Glutamatergic neuron (in vitro differentiated cells): ENCODE data around the gene ANGPTL1. TPM values are rescaled to one million over a fixed set of nuclear protein-coding genes. Genes with fewer than 3 reads are reported as not detected.

Experiments used
- DNase-seq: peaks from one replicate; pipeline ENCODE4 v3.0.0; 2022
- H3K27ac Mint-ChIP-seq: one replicate; pipeline ENCODE4 v1.8.0; 2020; ENCODE audit warnings: mild to moderate bottlenecking, mixed read lengths, inconsistent platforms; ENCODE audit not compliant: unreplicated experiment
- H3K27me3 Mint-ChIP-seq: one replicate; pipeline ENCODE4 v1.8.0; 2020; ENCODE audit warnings: mild to moderate bottlenecking, moderate library complexity, mixed read lengths, inconsistent platforms; ENCODE audit not compliant: unreplicated experiment
- H3K36me3 Mint-ChIP-seq: one replicate; pipeline ENCODE4 v1.8.0; 2020; ENCODE audit warnings: mild to moderate bottlenecking, mixed read lengths, inconsistent platforms; ENCODE audit not compliant: unreplicated experiment
- H3K4me1 Mint-ChIP-seq: one replicate; pipeline ENCODE4 v1.8.0; 2020; ENCODE audit warnings: mild to moderate bottlenecking, low read depth, mixed read lengths, inconsistent platforms; ENCODE audit not compliant: unreplicated experiment
- H3K4me3 Mint-ChIP-seq: one replicate; pipeline ENCODE4 v1.8.0; 2020; ENCODE audit warnings: mild to moderate bottlenecking, mixed read lengths, inconsistent platforms; ENCODE audit not compliant: unreplicated experiment
- H3K9me3 Mint-ChIP-seq: one replicate; pipeline ENCODE4 v1.8.0; 2020; ENCODE audit warnings: mild to moderate bottlenecking, moderate library complexity, mixed read lengths, inconsistent platforms; ENCODE audit not compliant: unreplicated experiment
- total RNA-seq: library from RNA; stranded (reverse); fragmentation: NEBNext Ultra II Directional; extraction: Animal tissue kit (Norgen Biotek cat#: 25700); gene quantifications from one replicate; pipeline ENCODE4 v1.2.1, GENCODE V29; 2021; ENCODE audit not compliant: unreplicated experiment
- TF ChIP-seq, protein P1 (sequence below): fragments of 200-600 bp; sonication (generic); IDR thresholded peaks from one replicate; pipeline ENCODE4 v1.5.0; 2021; ENCODE audit not compliant: partially characterized antibody, unreplicated experiment

The ANGPTL1 gene
- total RNA-seq, 1 donor from 2014 or later, result not detected

DNA sequence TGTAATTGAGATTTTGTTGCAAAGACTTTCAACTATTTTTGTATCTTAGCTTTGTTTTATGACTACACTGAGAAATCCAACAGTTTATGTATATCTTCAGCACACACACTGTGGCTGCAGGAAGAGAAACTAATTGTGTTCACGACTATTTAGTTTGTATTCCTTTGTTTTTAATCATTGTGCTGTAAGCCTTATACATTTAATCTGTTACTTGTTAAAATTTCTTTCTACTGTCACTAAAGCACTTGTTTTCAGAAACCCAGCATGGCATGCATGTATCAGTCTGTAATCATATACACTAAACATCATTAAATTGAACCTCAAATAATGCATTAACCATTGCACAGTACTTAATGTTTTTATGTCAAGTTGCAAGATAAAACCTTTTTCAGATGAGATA is 656 bp downstream of the ANGPTL1 start:
- Mint-ChIP-seq H3K36me3 (no peaks in the 10 kb centered on the region), H3K4me1 (peaks cover 6% of the 10 kb centered on the region), H3K27ac (no peak overlapping the region), H3K27me3 (no peaks in the 10 kb centered on the region), H3K9me3 (no peaks in the 10 kb centered on the region), H3K4me3 (no peak overlapping the region)
- TF ChIP-seq, protein P1, sequence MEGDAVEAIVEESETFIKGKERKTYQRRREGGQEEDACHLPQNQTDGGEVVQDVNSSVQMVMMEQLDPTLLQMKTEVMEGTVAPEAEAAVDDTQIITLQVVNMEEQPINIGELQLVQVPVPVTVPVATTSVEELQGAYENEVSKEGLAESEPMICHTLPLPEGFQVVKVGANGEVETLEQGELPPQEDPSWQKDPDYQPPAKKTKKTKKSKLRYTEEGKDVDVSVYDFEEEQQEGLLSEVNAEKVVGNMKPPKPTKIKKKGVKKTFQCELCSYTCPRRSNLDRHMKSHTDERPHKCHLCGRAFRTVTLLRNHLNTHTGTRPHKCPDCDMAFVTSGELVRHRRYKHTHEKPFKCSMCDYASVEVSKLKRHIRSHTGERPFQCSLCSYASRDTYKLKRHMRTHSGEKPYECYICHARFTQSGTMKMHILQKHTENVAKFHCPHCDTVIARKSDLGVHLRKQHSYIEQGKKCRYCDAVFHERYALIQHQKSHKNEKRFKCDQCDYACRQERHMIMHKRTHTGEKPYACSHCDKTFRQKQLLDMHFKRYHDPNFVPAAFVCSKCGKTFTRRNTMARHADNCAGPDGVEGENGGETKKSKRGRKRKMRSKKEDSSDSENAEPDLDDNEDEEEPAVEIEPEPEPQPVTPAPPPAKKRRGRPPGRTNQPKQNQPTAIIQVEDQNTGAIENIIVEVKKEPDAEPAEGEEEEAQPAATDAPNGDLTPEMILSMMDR, result no peak
- no peak for DNase-seq

DNA sequence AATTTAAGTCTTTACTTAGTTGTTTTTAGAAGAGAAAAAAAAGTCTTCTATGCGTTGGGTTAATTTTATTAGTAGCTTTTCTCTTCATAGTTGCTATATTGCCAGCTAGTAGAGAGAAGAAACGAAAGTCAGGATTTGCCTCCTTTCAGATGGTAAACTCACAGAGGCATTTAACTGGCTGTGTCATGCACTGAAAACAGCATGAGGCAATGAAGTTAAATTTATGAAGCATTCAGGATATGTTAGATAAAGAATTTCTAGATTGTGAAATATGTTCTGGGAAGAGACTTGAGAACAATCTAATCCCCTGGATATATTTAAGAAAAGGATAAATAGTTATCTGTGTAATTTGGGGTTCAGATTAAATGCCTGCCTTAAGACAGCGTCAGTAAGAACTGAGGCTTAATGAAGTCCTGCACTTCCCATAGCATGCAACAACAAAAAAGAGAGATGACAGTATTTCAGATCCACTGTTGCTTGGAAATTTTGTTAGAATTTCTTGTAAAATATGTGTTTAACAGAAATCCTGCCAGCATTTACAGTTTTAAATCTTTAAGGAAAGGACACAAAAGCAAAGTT is 1.7 kb downstream of the ANGPTL1 start:
- H3K4me3 Mint-ChIP-seq, result no peak overlapping the region
- no peaks in the 10 kb centered on the region for H3K9me3 Mint-ChIP-seq
- no peak for DNase-seq
- no peak overlapping the region for H3K27ac Mint-ChIP-seq
- no peaks in the 10 kb centered on the region for H3K36me3 Mint-ChIP-seq
- peaks cover 6% of the 10 kb centered on the region for H3K4me1 Mint-ChIP-seq
- TF ChIP-seq, protein P1, result no peak
- H3K27me3 Mint-ChIP-seq, result no peaks in the 10 kb centered on the region

DNA sequence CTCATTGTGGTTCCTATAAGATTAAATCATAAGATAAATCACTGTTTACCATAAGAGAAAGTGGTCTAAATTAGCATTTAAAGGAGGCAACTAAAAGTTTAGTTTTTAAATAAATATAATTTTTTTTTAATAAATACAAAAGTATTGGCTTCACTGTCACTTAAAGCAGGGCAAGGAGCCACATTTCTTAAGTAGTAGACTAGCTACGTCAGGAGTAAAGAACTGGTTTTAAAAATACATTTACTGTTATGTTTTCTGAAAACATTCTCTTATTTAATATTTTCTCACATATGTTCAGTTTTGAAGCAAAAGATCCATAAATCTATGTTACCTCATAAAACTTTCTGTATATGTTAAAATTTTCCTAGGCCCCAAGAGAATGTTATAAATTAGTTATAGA is 2.2 kb downstream of the ANGPTL1 start:
- Mint-ChIP-seq H3K27ac (no peak overlapping the region), H3K27me3 (no peaks in the 10 kb centered on the region), H3K4me1 (peaks cover 6% of the 10 kb centered on the region), H3K36me3 (no peaks in the 10 kb centered on the region), H3K9me3 (no peaks in the 10 kb centered on the region), H3K4me3 (no peak overlapping the region)
- no peak for DNase-seq
- TF ChIP-seq, protein P1, result no peak

DNA sequence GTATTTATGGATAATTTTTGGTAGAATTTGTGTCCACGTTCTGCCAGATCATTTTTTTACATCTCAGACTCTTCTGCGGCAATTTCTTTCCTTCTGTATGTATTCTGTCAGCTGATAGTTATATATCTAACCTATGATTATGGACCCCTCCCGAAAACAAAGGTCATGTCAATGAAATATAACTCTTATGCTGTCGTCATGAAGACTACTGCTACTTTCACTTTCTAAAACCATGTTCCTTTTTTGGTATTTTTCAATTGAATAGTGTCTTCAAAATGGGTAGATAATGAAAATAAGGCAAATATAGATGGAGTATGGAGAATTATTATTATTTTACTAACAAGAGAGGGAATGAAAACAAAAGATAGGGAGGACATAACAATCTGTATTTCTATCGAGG is 3.2 kb downstream of the ANGPTL1 start:
- DNase-seq, result no peak
- Mint-ChIP-seq H3K27ac (no peak overlapping the region), H3K27me3 (no peaks in the 10 kb centered on the region), H3K4me1 (peaks cover 6% of the 10 kb centered on the region), H3K9me3 (no peaks in the 10 kb centered on the region), H3K36me3 (no peaks in the 10 kb centered on the region), H3K4me3 (no peak overlapping the region)
- TF ChIP-seq, protein P1, result no peak

DNA sequence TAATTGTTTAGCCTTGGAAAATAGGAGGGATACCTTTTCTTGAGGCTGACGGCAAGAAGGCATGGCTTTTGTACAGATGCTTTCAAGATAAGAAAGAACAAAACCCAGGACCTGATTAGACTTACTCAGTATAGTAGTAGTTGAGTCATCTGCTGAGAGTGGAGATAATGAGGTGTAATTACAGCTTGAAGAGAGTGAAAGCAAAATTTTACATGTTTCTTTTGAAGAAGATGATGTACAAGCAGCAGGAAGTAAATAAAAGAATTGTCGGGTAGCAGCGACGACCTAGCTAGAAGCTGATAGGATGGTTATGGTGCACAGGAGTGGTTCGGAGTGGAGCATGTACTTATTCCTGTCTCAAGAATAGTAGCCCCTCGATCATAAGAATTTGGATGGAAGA is 6.6 kb downstream of the ANGPTL1 start:
- DNase-seq, result no peak
- no peaks in the 10 kb centered on the region for H3K9me3 Mint-ChIP-seq
- H3K27ac Mint-ChIP-seq, result no peak overlapping the region
- TF ChIP-seq, protein P1, result no peak
- H3K4me3 Mint-ChIP-seq, result no peak overlapping the region
- no peaks in the 10 kb centered on the region for H3K4me1 Mint-ChIP-seq
- H3K36me3 Mint-ChIP-seq, result no peaks in the 10 kb centered on the region
- no peaks in the 10 kb centered on the region for H3K27me3 Mint-ChIP-seq
